ENCODE data around the gene COL16A1.
A peak's percentile ranks its signal among the peaks of the same experiment; 100 is the strongest.

The COL16A1 gene

GRCh38 chr1:31646259-31646960, 57.4 kb downstream of the COL16A1 start:
- H3K4me3 ChIP-seq (ENCODE audit: low read length, poor library complexity, severe bottlenecking), result no peak overlapping the region
- no peak overlapping the region for H3K4me2 ChIP-seq (ENCODE audit: low read depth, low read length, poor library complexity, severe bottlenecking)
- peaks cover 5% of the 10 kb centered on the region for H3K27me3 ChIP-seq (ENCODE audit: insufficient read depth, low read length, poor library complexity, severe bottlenecking)
- peaks cover 27% of the 10 kb centered on the region for H3K4me1 ChIP-seq (ENCODE audit: insufficient read depth, low read length, poor library complexity, severe bottlenecking)
- H2AFZ ChIP-seq (ENCODE audit: low read length), result no peak overlapping the region
- H3K9me2 ChIP-seq (replicated peaks; ENCODE audit: low read depth, low read length), result no peaks in the 10 kb centered on the region
- no peaks in the 10 kb centered on the region for H4K20me1 ChIP-seq (ENCODE audit: insufficient read depth, low read length, poor library complexity, severe bottlenecking)
- H3K9me3 ChIP-seq (ENCODE audit: insufficient read depth, low read depth, low read length), result no peaks in the 10 kb centered on the region
- TF ChIP-seq, protein P1, sequence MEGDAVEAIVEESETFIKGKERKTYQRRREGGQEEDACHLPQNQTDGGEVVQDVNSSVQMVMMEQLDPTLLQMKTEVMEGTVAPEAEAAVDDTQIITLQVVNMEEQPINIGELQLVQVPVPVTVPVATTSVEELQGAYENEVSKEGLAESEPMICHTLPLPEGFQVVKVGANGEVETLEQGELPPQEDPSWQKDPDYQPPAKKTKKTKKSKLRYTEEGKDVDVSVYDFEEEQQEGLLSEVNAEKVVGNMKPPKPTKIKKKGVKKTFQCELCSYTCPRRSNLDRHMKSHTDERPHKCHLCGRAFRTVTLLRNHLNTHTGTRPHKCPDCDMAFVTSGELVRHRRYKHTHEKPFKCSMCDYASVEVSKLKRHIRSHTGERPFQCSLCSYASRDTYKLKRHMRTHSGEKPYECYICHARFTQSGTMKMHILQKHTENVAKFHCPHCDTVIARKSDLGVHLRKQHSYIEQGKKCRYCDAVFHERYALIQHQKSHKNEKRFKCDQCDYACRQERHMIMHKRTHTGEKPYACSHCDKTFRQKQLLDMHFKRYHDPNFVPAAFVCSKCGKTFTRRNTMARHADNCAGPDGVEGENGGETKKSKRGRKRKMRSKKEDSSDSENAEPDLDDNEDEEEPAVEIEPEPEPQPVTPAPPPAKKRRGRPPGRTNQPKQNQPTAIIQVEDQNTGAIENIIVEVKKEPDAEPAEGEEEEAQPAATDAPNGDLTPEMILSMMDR (conservative IDR thresholded peaks at IDR 0.05; ENCODE audit: low read length), result no peak
- H3K9ac ChIP-seq (ENCODE audit: low read depth, low read length, poor library complexity, severe bottlenecking), result no peak overlapping the region
- H3F3A ChIP-seq (ENCODE audit: low read depth), result no peaks in the 10 kb centered on the region
- H3K79me2 ChIP-seq (ENCODE audit: insufficient read depth, low read length), result peaks cover 28% of the 10 kb centered on the region
- H3K36me3 ChIP-seq (ENCODE audit: insufficient read depth, low read length), result no peaks in the 10 kb centered on the region

GRCh38 chr1:31645274-31645568, 58.6 kb downstream of the COL16A1 start:
- Histone ChIP-seq H3K79me2 (ENCODE audit: insufficient read depth, low read length) (peaks cover 37% of the 10 kb centered on the region), H3K9ac (ENCODE audit: low read depth, low read length, poor library complexity, severe bottlenecking) (peak overlapping the region; percentile 93), H3K9me3 (ENCODE audit: insufficient read depth, low read depth, low read length) (no peaks in the 10 kb centered on the region), H3K9me2 (replicated peaks; ENCODE audit: low read depth, low read length) (no peaks in the 10 kb centered on the region), H3F3A (ENCODE audit: low read depth) (no peaks in the 10 kb centered on the region), H2AFZ (ENCODE audit: low read length) (peak overlapping the region; percentile 94), H3K27me3 (ENCODE audit: insufficient read depth, low read length, poor library complexity, severe bottlenecking) (peaks cover 5% of the 10 kb centered on the region), H3K4me3 (ENCODE audit: low read length, poor library complexity, severe bottlenecking) (peak overlapping the region; percentile 95), H3K36me3 (ENCODE audit: insufficient read depth, low read length) (no peaks in the 10 kb centered on the region), H3K4me1 (ENCODE audit: insufficient read depth, low read length, poor library complexity, severe bottlenecking) (peaks cover 38% of the 10 kb centered on the region), H4K20me1 (ENCODE audit: insufficient read depth, low read length, poor library complexity, severe bottlenecking) (no peaks in the 10 kb centered on the region), H3K4me2 (ENCODE audit: low read depth, low read length, poor library complexity, severe bottlenecking) (peak overlapping the region; percentile 92)
- TF ChIP-seq, protein P1 (conservative IDR thresholded peaks at IDR 0.05; ENCODE audit: low read length), result no peak
- TF ChIP-seq EZH2phosphoT487 (IDR thresholded peaks at IDR 0.05; ENCODE audit: borderline replicate concordance), result no peak

GRCh38 chr1:31644560-31645273, 59.1 kb downstream of the COL16A1 start, which contains the start of gene PEF1:
PEF1 (minus strand) TSS chr1:31644876; CDS start chr1:31644864, 12 bp downstream.
- H3K79me2 ChIP-seq (ENCODE audit: insufficient read depth, low read length), result peaks cover 41% of the 10 kb centered on the region
- H3K36me3 ChIP-seq (ENCODE audit: insufficient read depth, low read length), result no peaks in the 10 kb centered on the region
- peaks cover 43% of the 10 kb centered on the region for H3K4me1 ChIP-seq (ENCODE audit: insufficient read depth, low read length, poor library complexity, severe bottlenecking)
- no peaks in the 10 kb centered on the region for H4K20me1 ChIP-seq (ENCODE audit: insufficient read depth, low read length, poor library complexity, severe bottlenecking)
- no peaks in the 10 kb centered on the region for H3K9me2 ChIP-seq (replicated peaks; ENCODE audit: low read depth, low read length)
- H3K9me3 ChIP-seq (ENCODE audit: insufficient read depth, low read depth, low read length), result no peaks in the 10 kb centered on the region
- H3K9ac ChIP-seq (ENCODE audit: low read depth, low read length, poor library complexity, severe bottlenecking), result peak within 1 kb of the TSS; percentile 93
- peaks cover 5% of the 10 kb centered on the region for H3K27me3 ChIP-seq (ENCODE audit: insufficient read depth, low read length, poor library complexity, severe bottlenecking)
- H3K4me2 ChIP-seq (ENCODE audit: low read depth, low read length, poor library complexity, severe bottlenecking), result peak within 1 kb of the TSS; percentile 98
- peak within 1 kb of the TSS; percentile 94 for H2AFZ ChIP-seq (ENCODE audit: low read length)
- TF ChIP-seq, protein P1 (conservative IDR thresholded peaks at IDR 0.05; ENCODE audit: low read length), result no peak
- no peak for TF ChIP-seq EZH2phosphoT487 (IDR thresholded peaks at IDR 0.05; ENCODE audit: borderline replicate concordance)
- no peaks in the 10 kb centered on the region for H3F3A ChIP-seq (ENCODE audit: low read depth)
- H3K4me3 ChIP-seq (ENCODE audit: low read length, poor library complexity, severe bottlenecking), result peak within 1 kb of the TSS; percentile 95

Data from Loucy (cell line).